Activated CD8-positive, alpha-beta memory T cell treated with anti-CD3 and anti-CD28 coated beads for 24 hours (primary cell): ENCODE data around the gene ANKRD2.
"Not testable (repeated sequence)": the region's sequence is repeated elsewhere in the genome, so short reads cannot be mapped to it uniquely, and the experiment has no call there.

Source experiments
- DNase-seq: peaks from one replicate; pipeline ENCODE4 v3.0.0-alpha.2; 2020

The ANKRD2 gene

DNA sequence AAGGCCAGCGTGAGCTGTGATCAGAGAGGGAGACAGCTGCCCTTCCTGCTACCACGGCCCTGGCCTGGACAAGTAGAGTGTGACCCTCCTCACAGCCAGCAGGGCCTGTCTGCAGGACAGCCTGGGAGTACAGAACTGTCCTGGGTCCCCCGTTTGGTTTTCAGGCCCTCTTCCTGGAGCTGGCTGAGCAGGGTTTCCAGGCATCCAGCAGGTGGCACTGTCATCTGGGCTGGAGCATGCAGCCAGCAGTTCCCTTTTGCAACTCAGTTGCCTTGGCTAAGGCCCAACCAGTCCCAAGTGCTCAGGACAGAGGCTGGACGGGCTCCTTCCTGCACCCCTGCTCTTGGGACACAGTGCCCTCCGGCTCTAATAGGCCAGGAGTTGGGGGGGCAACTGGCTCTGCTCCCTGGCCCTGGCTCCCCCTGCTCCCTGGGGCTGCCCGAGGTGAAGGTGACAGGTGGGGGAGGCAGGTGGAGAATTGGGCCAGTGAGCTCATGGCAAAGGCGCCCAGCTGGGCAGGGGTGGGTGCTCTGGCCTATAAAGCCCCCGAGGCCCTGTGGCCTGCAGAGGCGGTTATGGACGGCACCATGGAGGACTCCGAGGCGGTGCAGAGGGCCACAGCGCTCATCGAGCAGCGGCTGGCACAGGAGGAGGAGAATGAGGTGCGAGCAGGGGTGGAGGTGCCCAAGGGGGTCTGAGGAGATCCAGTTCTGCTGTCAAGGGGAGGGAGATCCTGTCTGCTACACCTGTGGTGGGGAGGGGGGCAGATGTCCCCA lies at the start of gene ANKRD2:
Gene ANKRD2, plus strand, starts transcription at position 566 of the 776 bp plus-strand sequence. Its CDS starts 10 bp downstream, at position 576.
- peak; percentile 76 for DNase-seq

- DNase-seq, result no peak
These were observed 49.6 kb upstream of the ANKRD2 start for GRCh38 chr10:97522937-97523336.

DNA sequence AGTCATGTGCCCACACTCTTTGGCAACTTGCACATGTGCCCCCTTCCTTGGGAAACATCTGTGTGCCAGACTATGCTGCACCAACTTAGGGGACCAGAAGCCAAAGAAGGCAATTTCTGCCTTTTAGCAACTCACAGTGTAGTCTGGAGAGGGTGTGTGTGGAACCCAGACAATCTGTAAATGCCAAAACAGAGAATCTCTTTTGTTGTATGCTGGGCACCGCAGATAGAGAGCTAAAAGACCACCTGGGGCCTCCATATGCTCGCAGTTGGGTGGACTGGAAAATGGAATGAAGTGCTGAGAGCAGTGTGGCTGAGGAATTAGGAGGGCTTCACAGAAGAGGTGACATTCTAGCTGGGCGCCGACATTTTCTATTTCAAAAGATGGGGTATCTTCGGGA lies 47.5 kb upstream of the ANKRD2 start:
- no peak for DNase-seq

GRCh38 chr10:97525683-97526110 lies 46.9 kb upstream of the ANKRD2 start:
- DNase-seq, result no peak

- DNase-seq, result not testable (repeated sequence)
These were observed 43.7 kb upstream of the ANKRD2 start for GRCh38 chr10:97528876-97529275.

GRCh38 chr10:97529685-97530465 lies 42.7 kb upstream of the ANKRD2 start:
- no peak for DNase-seq

- no peak for DNase-seq
These were observed 41.1 kb upstream of the ANKRD2 start for GRCh38 chr10:97531401-97531986.

- DNase-seq, result no peak
These were observed 39.5 kb upstream of the ANKRD2 start for GRCh38 chr10:97532935-97533671.

GRCh38 chr10:97533888-97534287 lies 38.7 kb upstream of the ANKRD2 start:
- no peak for DNase-seq

- DNase-seq, result peak; percentile 67
These were observed 37.7 kb upstream of the ANKRD2 start for GRCh38 chr10:97534746-97535367.

DNA sequence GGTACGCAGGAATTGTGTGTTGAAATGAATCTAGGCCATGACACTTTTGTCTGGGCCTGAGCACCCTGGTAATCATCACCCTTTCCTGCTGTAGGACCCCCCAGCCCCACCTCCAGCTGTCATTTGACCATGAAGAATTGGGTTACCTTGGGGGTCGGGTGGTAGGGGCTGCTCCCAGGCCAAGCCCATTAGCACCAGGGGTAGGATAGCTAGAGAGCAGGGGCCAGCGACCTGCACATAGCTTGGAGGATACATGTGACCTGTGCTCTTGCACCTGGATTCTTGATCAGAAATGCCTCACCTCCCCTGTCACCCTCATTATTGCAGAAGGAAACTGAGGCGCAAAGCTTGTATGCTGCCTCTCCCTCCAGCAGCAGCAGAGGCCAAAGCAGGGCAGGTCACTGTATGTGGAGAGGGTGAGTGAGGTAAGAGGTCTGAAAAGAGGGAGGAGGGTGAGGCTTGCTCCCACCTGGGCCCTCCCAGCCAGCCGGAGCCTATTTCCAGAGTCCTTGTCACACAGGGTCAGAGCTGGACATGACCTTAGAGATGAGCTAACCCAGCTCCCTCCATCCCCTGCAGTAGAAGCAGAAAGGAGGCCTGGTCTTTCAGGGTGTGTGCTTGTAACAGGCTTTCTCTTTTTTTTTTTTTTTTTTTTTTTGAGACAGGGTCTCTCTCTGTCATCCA lies 35.3 kb upstream of the ANKRD2 start:
- no peak for DNase-seq

DNA sequence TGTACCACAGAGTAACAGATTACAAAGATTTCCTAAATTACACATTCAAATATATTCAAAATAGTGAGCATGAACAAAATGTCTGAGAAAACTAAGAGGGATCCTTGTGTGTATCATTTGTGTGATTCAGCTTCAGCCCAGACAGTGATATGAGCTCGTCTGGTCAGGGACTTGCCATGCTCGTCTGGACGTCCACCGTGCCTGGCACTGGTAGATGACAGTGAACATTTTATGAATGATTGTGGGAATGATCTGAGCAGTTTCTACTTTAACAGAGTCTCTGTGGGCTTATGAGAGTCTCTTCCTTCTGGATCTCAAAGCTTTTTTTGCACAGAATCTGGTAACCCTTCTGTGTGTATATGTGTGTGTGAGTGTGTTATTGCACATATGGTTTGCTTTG lies 34.2 kb upstream of the ANKRD2 start:
- no peak for DNase-seq

- DNase-seq, result no peak
These were observed 33.7 kb upstream of the ANKRD2 start for GRCh38 chr10:97538839-97539238.

DNA sequence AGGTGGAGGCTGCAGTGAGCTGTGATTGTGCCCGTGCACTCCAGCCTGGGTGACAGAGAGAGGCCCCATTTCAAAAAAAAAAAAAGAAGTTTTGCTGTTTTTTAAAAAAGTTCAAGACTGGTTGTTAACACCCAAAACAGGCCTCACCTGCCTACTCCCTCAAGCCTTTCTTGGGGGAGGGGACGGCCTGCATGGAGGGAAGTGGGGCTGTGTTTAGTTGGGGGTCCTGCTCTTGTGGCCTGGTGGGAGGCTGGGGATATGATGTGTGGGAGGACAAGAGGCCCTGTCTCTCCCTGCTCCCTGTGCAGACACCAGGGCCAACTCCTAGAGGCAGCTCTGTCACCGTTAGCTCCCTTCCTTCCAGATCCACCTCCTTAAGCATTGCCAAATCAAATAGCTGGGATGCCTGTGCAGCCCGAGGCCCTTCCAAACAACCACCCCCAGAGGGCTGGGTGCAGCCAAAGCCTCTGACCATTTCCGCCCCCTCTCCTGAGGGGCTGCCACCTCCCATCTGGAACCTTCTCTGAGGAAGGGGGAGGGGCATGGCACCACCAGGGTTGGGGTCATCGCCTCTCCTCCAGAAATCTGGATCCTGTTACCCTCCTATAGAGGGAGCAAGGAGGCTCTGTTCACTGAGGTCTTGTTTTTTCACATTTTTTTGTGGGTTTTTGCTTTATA lies 32.9 kb upstream of the ANKRD2 start:
- no peak for DNase-seq

DNA sequence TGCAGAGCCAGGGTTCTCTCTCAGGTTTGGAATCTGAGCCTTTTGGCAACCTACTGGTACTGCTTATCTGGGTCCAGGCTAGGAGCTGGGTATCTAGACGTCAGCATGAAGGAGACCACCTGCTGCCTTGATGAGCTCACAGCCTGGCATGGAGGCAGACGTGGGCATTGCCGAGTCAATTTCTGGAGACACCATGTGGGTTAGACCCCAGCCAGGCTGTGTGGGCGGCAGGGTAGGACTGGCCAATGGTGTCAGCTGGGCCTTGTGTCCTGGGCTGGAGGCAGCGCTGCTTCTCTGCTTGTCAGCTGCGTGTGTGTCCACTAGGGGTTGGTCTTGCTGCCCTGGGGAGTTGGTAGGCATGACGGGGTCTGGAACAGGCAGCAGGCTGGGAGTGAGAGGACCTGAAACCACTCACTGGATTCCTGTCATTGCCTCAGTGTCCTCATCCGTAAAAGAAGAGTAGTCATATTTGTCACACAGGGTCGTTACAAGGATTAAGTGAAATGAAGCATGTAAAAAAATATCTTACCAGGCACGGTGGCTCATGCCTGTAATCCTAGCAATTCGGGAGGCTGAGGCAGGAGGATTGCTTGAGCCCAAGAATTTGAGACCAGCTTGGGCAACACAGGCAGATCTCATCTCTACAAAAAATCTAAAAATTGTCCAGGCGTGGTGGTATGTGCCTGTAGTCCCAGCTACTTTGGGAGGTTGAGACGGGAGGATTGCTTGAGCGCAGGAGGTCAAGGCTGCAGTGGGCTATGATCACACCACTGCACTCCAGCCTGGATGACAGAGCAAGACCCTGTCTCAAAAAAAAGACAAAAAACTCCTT lies 31.7 kb upstream of the ANKRD2 start:
- DNase-seq, result no peak

- peak; percentile 72 for DNase-seq
These were observed 30.2 kb upstream of the ANKRD2 start for GRCh38 chr10:97542169-97543024.

DNA sequence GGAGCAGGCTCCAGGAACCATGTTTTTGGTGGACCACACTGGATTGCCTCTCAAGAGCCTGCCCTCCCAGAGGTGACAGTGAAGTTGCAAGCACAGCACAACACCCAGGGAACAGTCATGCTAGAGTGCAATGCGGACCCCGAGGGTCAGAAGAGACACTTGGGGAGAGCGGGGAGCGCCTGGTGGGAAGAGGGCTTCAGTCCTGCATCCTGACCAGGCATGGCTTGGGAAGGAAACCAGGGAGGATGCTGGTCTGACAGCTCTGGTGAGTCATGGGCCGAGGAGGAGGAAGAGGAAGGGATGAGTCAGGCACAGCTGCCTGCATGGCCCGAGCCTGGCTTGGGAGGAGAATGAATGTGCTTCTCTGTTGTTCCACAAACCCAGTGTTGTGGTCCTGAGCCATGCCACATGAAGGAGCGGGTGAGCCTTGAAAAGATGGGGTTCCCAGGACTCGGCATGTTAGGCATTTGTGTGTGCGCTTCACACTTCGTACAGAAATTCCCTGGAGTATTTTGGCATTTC lies 29.5 kb upstream of the ANKRD2 start:
- DNase-seq, result peak; percentile 77

DNA sequence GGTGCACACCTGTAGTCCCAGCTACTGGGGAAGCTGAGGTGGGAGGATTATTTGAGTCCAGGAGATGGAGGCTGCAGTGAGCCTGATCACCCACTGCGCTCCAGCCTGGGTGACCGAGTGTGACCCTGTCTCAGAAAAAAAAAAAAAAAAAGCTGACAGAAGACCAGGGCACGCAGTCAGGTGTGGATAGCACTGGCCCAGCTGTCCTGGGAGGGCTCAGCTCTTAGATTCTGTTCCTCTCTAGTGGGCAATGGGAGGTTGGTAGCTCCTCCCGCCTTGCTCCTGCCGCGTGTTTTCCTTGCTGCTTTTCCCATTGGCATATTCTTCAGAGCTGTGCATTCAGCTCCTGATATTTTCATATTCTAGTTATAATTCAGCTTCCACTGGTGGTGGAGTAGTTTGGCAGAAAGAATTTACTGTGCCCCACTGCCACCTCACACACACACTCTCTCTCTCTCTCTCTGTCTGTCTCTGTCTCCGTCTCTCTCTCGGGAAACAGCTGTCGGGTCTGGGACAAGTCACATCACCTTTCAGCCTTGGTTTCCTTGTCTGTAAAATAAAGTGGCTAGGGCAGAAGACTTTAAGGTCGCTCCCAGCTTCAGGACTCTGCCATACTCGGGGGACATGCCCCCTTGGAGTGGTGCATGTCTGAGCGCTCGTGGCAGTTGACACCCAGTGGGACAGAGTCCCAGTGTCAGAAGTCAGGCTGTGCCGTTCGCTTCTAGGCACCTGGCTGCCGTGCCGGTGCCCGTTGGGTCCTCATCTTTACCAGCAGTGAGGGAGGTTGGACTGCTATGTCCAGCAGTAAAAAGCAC lies 25.9 kb upstream of the ANKRD2 start:
- no peak for DNase-seq
